Thymus (tissue), 11 donors: Measurements from ENCODE around the gene PPP1R8. TPM values are rescaled to one million over a fixed set of nuclear protein-coding genes. Genes with fewer than 3 reads are reported as not detected.
"Not testable (repeated sequence)": the region's sequence is repeated elsewhere in the genome, so short reads cannot be mapped to it uniquely, and the experiment has no call there.

Experiments
- DNase-seq, 9 donors: peaks; one replicate each; pipeline ENCODE4 v3.0.0-alpha.2; 2013; ENCODE audit warnings: low spot score in 9 of 9, low read depth in 6 of 9, missing footprints in 1 of 9
- H3K27ac ChIP-seq, 2 donors: one replicate each; pipeline ENCODE4 v1.5.1; 2013; ENCODE audit warnings: control low read depth in 1 of 2, low read depth in 1 of 2, low read length in 1 of 2, mild to moderate bottlenecking in 1 of 2, moderate library complexity in 1 of 2
- H3K27me3 ChIP-seq, 2 donors: one replicate each; pipeline ENCODE4 v1.5.1; 2013; ENCODE audit warnings: low read length in 1 of 2; ENCODE audit not compliant: control insufficient read depth in 2 of 2, insufficient read depth in 1 of 2
- H3K36me3 ChIP-seq, 2 donors: one replicate each; pipeline ENCODE4 v1.5.1; 2013; ENCODE audit warnings: low read length in 1 of 2, mild to moderate bottlenecking in 1 of 2, moderate library complexity in 1 of 2; ENCODE audit not compliant: control insufficient read depth in 2 of 2, insufficient read depth in 2 of 2
- H3K4me1 ChIP-seq, 2 donors: one replicate each; pipeline ENCODE4 v1.5.1; 2013; ENCODE audit warnings: low read length in 2 of 2; ENCODE audit not compliant: control insufficient read depth in 2 of 2, insufficient read depth in 2 of 2
- H3K4me3 ChIP-seq, 2 donors: one replicate each; pipeline ENCODE4 v1.5.1; 2013; ENCODE audit warnings: low read length in 2 of 2, control low read depth in 1 of 2, mild to moderate bottlenecking in 1 of 2
- H3K9me3 ChIP-seq, 2 donors: one replicate each; pipeline ENCODE4 v1.5.1; 2013; ENCODE audit warnings: low read length in 1 of 2, mild to moderate bottlenecking in 1 of 2; ENCODE audit not compliant: control insufficient read depth in 2 of 2, insufficient read depth in 1 of 2
- WGBS: extraction: QIAGEN DNeasy Blood & Tissue Kit; methylation state at CpG from one replicate; pipeline ENCODE4 v1.1.7; 2013; 5-methylcytosine and 5-hydroxymethylcytosine counted together
- polyA plus RNA-seq: library from polyadenylated mRNA; stranded (reverse); fragments of 200-250 nt; gene quantifications from one replicate; pipeline ENCODE4 v1.2.3, GENCODE V29; 2013
- total RNA-seq: library from RNA; stranded (reverse); fragments of 120-200 nt; gene quantifications from one replicate; pipeline ENCODE4 v1.2.4, GENCODE V29; 2013
- donor health status: healthy.

PPP1R8 gene
- total and polyA plus RNA-seq, 2 donors: 39.7 to 47.7 TPM

GRCh38 chr1:27824411-27824810 lies 6.2 kb upstream of the PPP1R8 start:
- Histone ChIP-seq H3K4me3 (no peak overlapping the region), H3K9me3 (no peaks in the 10 kb centered on the region), H3K4me1 (no peaks in the 10 kb centered on the region), H3K27ac (no peak overlapping the region), H3K27me3 (no peaks in the 10 kb centered on the region), H3K36me3 (peaks cover 9 to 10% of the 10 kb centered on the region in 2 donors)
- WGBS: 96% methylated on average over 4 of the region's 4 CpGs
- no peak for DNase-seq

- H3K4me3 ChIP-seq, H3K9me3 ChIP-seq, H3K27ac ChIP-seq, DNase-seq, H3K27me3 ChIP-seq: not testable (repeated sequence)
- Histone ChIP-seq H3K36me3 (peaks cover 8 to 21% of the 10 kb centered on the region in 2 donors), H3K4me1 (peaks cover 12% of the 10 kb centered on the region in 2 donors)
- 87% methylated on average over 3 of the region's 4 CpGs for WGBS
These were observed 1.1 kb upstream of the PPP1R8 start for GRCh38 chr1:27829339-27829960.

GRCh38 chr1:27831568-27832410 lies 1.2 kb downstream of the PPP1R8 start:
- DNase-seq: no peak
- Histone ChIP-seq H3K4me1 (peaks cover 12% of the 10 kb centered on the region in 2 donors), H3K27ac (no peak overlapping the region), H3K4me3 (peak overlapping the region; percentile 77 to 98), H3K9me3 (no peaks in the 10 kb centered on the region), H3K27me3 (no peaks in the 10 kb centered on the region), H3K36me3 (peaks cover 7 to 33% of the 10 kb centered on the region in 2 donors)
- WGBS: 64% methylated on average over 10 of the region's 10 CpGs

GRCh38 chr1:27832762-27833161 lies 2.2 kb downstream of the PPP1R8 start:
- no peaks in the 10 kb centered on the region for H3K27me3 ChIP-seq
- no peaks in the 10 kb centered on the region for H3K9me3 ChIP-seq
- no peak overlapping the region for H3K4me3 ChIP-seq
- peaks cover 7 to 33% of the 10 kb centered on the region in 2 donors for H3K36me3 ChIP-seq
- DNase-seq: no peak
- H3K4me1 ChIP-seq: peaks cover 12% of the 10 kb centered on the region in 2 donors
- 97% methylated on average over 2 of the region's 2 CpGs for WGBS
- no peak overlapping the region for H3K27ac ChIP-seq

- WGBS: 96% methylated on average over 3 of the region's 3 CpGs
- no peaks in the 10 kb centered on the region for H3K9me3 ChIP-seq
- peaks cover 12% of the 10 kb centered on the region in 2 donors for H3K4me1 ChIP-seq
- DNase-seq: no peak
- H3K36me3 ChIP-seq: peaks cover 7 to 33% of the 10 kb centered on the region in 2 donors
- no peak overlapping the region for H3K27ac ChIP-seq
- no peak overlapping the region for H3K4me3 ChIP-seq
- H3K27me3 ChIP-seq: no peaks in the 10 kb centered on the region
These were observed 2.9 kb downstream of the PPP1R8 start for GRCh38 chr1:27833470-27833869.

- Histone ChIP-seq H3K4me3 (no peak overlapping the region), H3K36me3 (peaks cover 13 to 48% of the 10 kb centered on the region in 2 donors), H3K27me3 (no peaks in the 10 kb centered on the region), H3K4me1 (peaks cover 9 to 12% of the 10 kb centered on the region in 2 donors), H3K9me3 (no peaks in the 10 kb centered on the region), H3K27ac (no peak overlapping the region)
- DNase-seq: no peak
These were observed 4.5 kb downstream of the PPP1R8 start for GRCh38 chr1:27835046-27835445.

- H3K9me3 ChIP-seq: no peaks in the 10 kb centered on the region
- 99% methylated on average over 1 of the region's 1 CpG for WGBS
- no peaks in the 10 kb centered on the region for H3K27me3 ChIP-seq
- no peak overlapping the region for H3K27ac ChIP-seq
- H3K36me3 ChIP-seq: peaks cover 17 to 52% of the 10 kb centered on the region in 2 donors
- peaks cover 7 to 12% of the 10 kb centered on the region in 2 donors for H3K4me1 ChIP-seq
- H3K4me3 ChIP-seq: no peak overlapping the region
- DNase-seq: no peak
These were observed 4.9 kb downstream of the PPP1R8 start for GRCh38 chr1:27835501-27835900.

- DNase-seq: no peak
- 99% methylated on average over 7 of the region's 7 CpGs for WGBS
- peaks cover 42 to 57% of the 10 kb centered on the region in 2 donors for H3K36me3 ChIP-seq
These were observed 19.4 kb downstream of the PPP1R8 start for GRCh38 chr1:27849951-27850350.

GRCh38 chr1:27855085-27855484 lies 24.5 kb downstream of the PPP1R8 start:
- Histone ChIP-seq H3K4me3 (no peak overlapping the region), H3K27ac (no peak overlapping the region), H3K4me1 (peaks cover 2 to 8% of the 10 kb centered on the region in 2 donors), H3K9me3 (peaks cover 0 to 2% of the 10 kb centered on the region in 2 donors), H3K36me3 (peaks cover 14 to 18% of the 10 kb centered on the region in 2 donors), H3K27me3 (no peaks in the 10 kb centered on the region)
- 96% methylated on average over 6 of the region's 6 CpGs for WGBS
- no peak for DNase-seq

More at GRCh38 chr1:27849951-27850350, 19.4 kb downstream of the PPP1R8 start:
- H3K9me3 ChIP-seq: peaks cover 0 to 4% of the 10 kb centered on the region in 2 donors
- no peak overlapping the region for H3K27ac ChIP-seq
- no peak overlapping the region for H3K4me3 ChIP-seq
- H3K4me1 ChIP-seq: no peaks in the 10 kb centered on the region
- no peaks in the 10 kb centered on the region for H3K27me3 ChIP-seq
